Stimulated activated CD8-positive, alpha-beta memory T cell treated with anti-CD3 and anti-CD28 coated beads, Interleukin-12 subunit alpha, Interleukin-12 subunit beta, amount 100 ng/mL, for 24 hours (primary cell): Measurements from ENCODE around the gene NRAS.

Experiments used
- DNase-seq: peaks from one replicate; pipeline ENCODE4 v3.0.0-alpha.2; 2020; ENCODE audit errors: extremely low read depth

The NRAS gene

GRCh38 chr1:114728553-114728952 lies 12.0 kb upstream of the NRAS start:
- no peak for DNase-seq

GRCh38 chr1:114725230-114725629 lies 8.7 kb upstream of the NRAS start:
- no peak for DNase-seq

GRCh38 chr1:114723915-114724314 lies 7.3 kb upstream of the NRAS start:
- DNase-seq = no peak

GRCh38 chr1:114723457-114723856 lies 6.9 kb upstream of the NRAS start:
- DNase-seq = no peak

GRCh38 chr1:114720492-114720891 lies 3.9 kb upstream of the NRAS start:
- DNase-seq = no peak

- no peak for DNase-seq
Observed at GRCh38 chr1:114719424-114719787, 2.8 kb upstream of the NRAS start.

- no peak for DNase-seq
Observed at GRCh38 chr1:114718661-114719423, 2.3 kb upstream of the NRAS start.

GRCh38 chr1:114715952-114716303 lies 643 bp downstream of the NRAS start:
- DNase-seq = no peak

GRCh38 chr1:114712977-114713376 lies 3.6 kb downstream of the NRAS start:
- no peak for DNase-seq

- DNase-seq = no peak
Observed at GRCh38 chr1:114710360-114710759, 6.2 kb downstream of the NRAS start.

GRCh38 chr1:114707604-114708003 lies 9.0 kb downstream of the NRAS start:
- no peak for DNase-seq

- no peak for DNase-seq
Observed at GRCh38 chr1:114703242-114703641, 13.3 kb downstream of the NRAS start.

GRCh38 chr1:114702737-114703136 lies 13.8 kb downstream of the NRAS start:
- no peak for DNase-seq

GRCh38 chr1:114701931-114702330 lies 14.6 kb downstream of the NRAS start:
- no peak for DNase-seq

- DNase-seq = no peak
Observed at GRCh38 chr1:114700036-114700600, 16.5 kb downstream of the NRAS start.

- no peak for DNase-seq
Observed at GRCh38 chr1:114696810-114697209, 19.8 kb downstream of the NRAS start.

GRCh38 chr1:114695430-114696058 lies 21.0 kb downstream of the NRAS start, which contains the start of gene AMPD1:
TSS of gene AMPD1 (minus strand) at chr1:114695546. CDS start at chr1:114695471, 75 bp downstream.
- no peak for DNase-seq

GRCh38 chr1:114694540-114695310 lies 21.8 kb downstream of the NRAS start:
- no peak for DNase-seq

- DNase-seq = no peak
Observed at GRCh38 chr1:114692947-114693346, 23.6 kb downstream of the NRAS start.

GRCh38 chr1:114691061-114691460 lies 25.5 kb downstream of the NRAS start:
- no peak for DNase-seq

GRCh38 chr1:114690148-114690547 lies 26.4 kb downstream of the NRAS start:
- no peak for DNase-seq

- DNase-seq = no peak
Observed at GRCh38 chr1:114688526-114688925, 28.0 kb downstream of the NRAS start.

GRCh38 chr1:114685851-114686250 lies 30.7 kb downstream of the NRAS start:
- no peak for DNase-seq
